Spleen (tissue), 11 donors: ENCODE data around the gene SARNP. TPM values are rescaled to one million over a fixed set of nuclear protein-coding genes. Genes with fewer than 3 reads are reported as not detected.
"Not testable (repeated sequence)": the region's sequence is repeated elsewhere in the genome, so short reads cannot be mapped to it uniquely, and the experiment has no call there.

Experiments
- DNase-seq: peaks from one replicate; pipeline ENCODE4 v3.0.0-alpha.2; 2020
- H3K27ac ChIP-seq, 8 donors: fragments of 200-600 bp; sonication (generic) in 7 of 8; 1 replicate in 4 of 8; 2 replicates in 4 of 8; pipeline versions ENCODE4 v1.5.0 to v1.8.0; 2016 to 2021; ENCODE audit warnings: inconsistent platforms in 4 of 8, mild to moderate bottlenecking in 4 of 8, moderate library complexity in 1 of 8
- H3K27me3 ChIP-seq, 7 donors: fragments of 200-600 bp; sonication (generic) in 6 of 7; replicated peaks in 1 of 7; 1 replicate in 4 of 7; 2 replicates in 3 of 7; pipeline versions ENCODE4 v1.5.0 to v1.8.0; 2016 to 2021; ENCODE audit warnings: inconsistent platforms in 3 of 7, mild to moderate bottlenecking in 1 of 7
- H3K36me3 ChIP-seq, 6 donors: fragments of 200-600 bp; sonication (generic) in 5 of 6; 1 replicate in 4 of 6; 2 replicates in 2 of 6; pipeline versions ENCODE4 v1.5.0 to v1.8.0; 2016 to 2021; ENCODE audit warnings: inconsistent platforms in 2 of 6
- H3K4me1 ChIP-seq, 6 donors: fragments of 200-600 bp; sonication (generic) in 5 of 6; 1 replicate in 3 of 6; 2 replicates in 3 of 6; pipeline versions ENCODE4 v1.5.0 to v1.8.0; 2016 to 2021; ENCODE audit warnings: inconsistent platforms in 3 of 6
- H3K4me3 ChIP-seq, 8 donors: fragments of 200-600 bp; sonication (generic) in 7 of 8; 1 replicate in 4 of 8; 2 replicates in 4 of 8; pipeline versions ENCODE4 v1.5.0 to v1.8.0; 2016 to 2021; ENCODE audit warnings: inconsistent platforms in 4 of 8, mild to moderate bottlenecking in 4 of 8, moderate library complexity in 2 of 8
- H3K9me3 ChIP-seq, 8 donors: fragments of 200-600 bp; sonication (generic) in 7 of 8; 1 replicate in 4 of 8; 2 replicates in 4 of 8; pipeline versions ENCODE4 v1.5.0 to v1.8.0; 2016 to 2021; ENCODE audit warnings: inconsistent platforms in 4 of 8
- CTCF ChIP-seq, 11 experiments: fragments of 200-600 bp in 7 of 11; fragments of 450-650 bp in 4 of 11; sonication (generic) in 4 of 11; IDR thresholded peaks in 8 of 11; conservative IDR thresholded peaks in 3 of 11; 1 replicate in 7 of 11; 2 replicates in 4 of 11; pipeline versions ENCODE4 v1.4.0 to v1.8.0; 2016 to 2021; ENCODE audit warnings: antibody characterized with exemption in 11 of 11, inconsistent platforms in 4 of 11, mild to moderate bottlenecking in 1 of 11
- POLR2A ChIP-seq, 3 donors: fragments of 450-650 bp; IDR thresholded peaks; one replicate each; pipeline ENCODE4 v1.5.1; 2017; ENCODE audit warnings: antibody characterized with exemption in 3 of 3, mild to moderate bottlenecking in 1 of 3
- POLR2AphosphoS5 ChIP-seq, 3 donors: sonication (generic); formaldehyde crosslinking; IDR thresholded peaks; one replicate each; pipeline ENCODE4 v1.5.1; 2017; ENCODE audit warnings: antibody characterized with exemption in 3 of 3
- WGBS, 5 donors: extraction: QIAGEN DNeasy Blood & Tissue Kit in 3 of 5; methylation state at CpG; one replicate each; pipeline versions ENCODE4 v1.1.5 to v1.1.7; 2013 to 2018; 5-methylcytosine and 5-hydroxymethylcytosine counted together
- intact Hi-C: fragments of 100-400 bp; cut with DNase I; formaldehyde crosslinking; loops from one replicate; pipeline ENCODE4 v1.15.0; 2023; ENCODE audit warnings: low total_unique reads
- polyA plus RNA-seq, 3 donors: library from polyadenylated mRNA; stranded (reverse); fragments of 200-250 nt; gene quantifications; one replicate each; pipeline ENCODE4 v1.2.1, GENCODE V29; 2013
- total RNA-seq, 7 donors: library from RNA; depleted of rRNA in 3 of 7; stranded (reverse); fragments of >200 nt in 3 of 7; fragmentation: NEBNext Ultra II Directional in 4 of 7; extraction: Animal tissue kit (Norgen Biotek cat#: 25700) in 4 of 7; gene quantifications; one replicate each; pipeline versions ENCODE4 v1.1.0 to v1.2.1, GENCODE V29; 2016 to 2021
- donor health status: healthy with polysubstance abuse.
- donor health status: DM: no; HTN: no; CAD: no; lungs with moderate emphysema.
- donor health status: DM: no; HTN: no; CAD: no.
- donor health status: Bipolar disorder and iron deficiency.
- donor health status: healthy.
- donor health status: DM: no; HTN: no; CAD: no.
- donor health status: DM: yes; HTN: yes; CAD: no.

Gene SARNP
- total and polyA plus RNA-seq, 10 donors: 40.0 to 97.6 (median 60.3) TPM

DNA sequence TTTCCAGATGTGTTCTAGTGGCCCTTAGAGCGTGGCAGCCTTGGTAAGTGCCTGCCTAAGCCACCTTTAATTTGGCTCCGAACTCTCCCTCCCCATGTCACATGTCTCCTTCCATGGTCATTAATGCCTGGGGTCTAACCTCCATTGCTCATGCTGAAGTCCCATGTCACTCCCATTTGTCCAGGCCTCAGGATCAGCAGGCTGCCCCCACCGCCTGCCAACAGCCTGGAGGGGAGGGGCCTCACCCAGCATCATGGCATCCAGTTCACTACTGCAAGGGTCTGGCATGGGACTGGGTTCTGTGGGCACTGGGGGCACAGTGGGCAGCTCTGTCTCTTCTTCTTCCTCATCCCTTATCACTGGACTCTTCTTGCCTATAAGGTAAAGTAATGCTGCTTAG lies 20.8 kb upstream of the SARNP start:
- no peaks in the 10 kb centered on the region for H3K27me3 ChIP-seq
- intact Hi-C loops: no loop called here
- H3K36me3 ChIP-seq: peaks cover 0 to 55% (median 0%) of the 10 kb centered on the region in 6 donors
- peaks cover 0 to 24% (median 0%) of the 10 kb centered on the region in 6 donors for H3K4me1 ChIP-seq
- no peak overlapping the region for H3K4me3 ChIP-seq
- WGBS, 5 donors: 88 to 96% (median 90%) methylated on average over 3 of the region's 3 CpGs
- no peaks in the 10 kb centered on the region for H3K9me3 ChIP-seq
- no peak for DNase-seq
- H3K27ac ChIP-seq: no peak overlapping the region
- TF ChIP-seq CTCF (IDR thresholded peaks at IDR 0.05 in 8 of 11, conservative IDR thresholded peaks at IDR 0.05 in 3 of 11) (no peak), POLR2A (IDR thresholded peaks at IDR 0.05) (no peak), POLR2AphosphoS5 (IDR thresholded peaks at IDR 0.05) (peak in 2 of 3 donors; percentile 13 to 53)

DNA sequence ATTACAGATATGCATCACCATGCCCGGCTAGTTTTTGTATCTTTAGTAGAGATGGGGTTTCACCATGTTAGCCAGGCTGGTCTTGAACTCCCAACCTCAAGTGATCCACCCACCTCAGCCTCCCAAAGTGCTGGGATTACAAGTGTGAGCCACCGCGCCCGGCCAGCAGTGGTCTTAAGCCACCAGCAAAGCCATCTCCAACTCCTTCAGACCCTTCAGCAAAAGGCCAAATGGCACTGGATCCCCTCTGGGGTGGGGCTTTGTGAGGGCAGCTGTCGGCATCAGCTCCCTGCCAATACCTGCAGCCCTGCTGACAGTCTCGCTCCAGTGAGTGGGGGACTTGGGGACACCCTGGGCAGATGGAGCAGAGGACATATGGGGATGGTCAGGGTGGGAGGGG lies 16.9 kb upstream of the SARNP start:
- TF ChIP-seq POLR2AphosphoS5 (IDR thresholded peaks at IDR 0.05): peak in 2 of 3 donors; percentile 41 to 51
- H3K27ac ChIP-seq, H3K27me3 ChIP-seq, H3K4me3 ChIP-seq, H3K9me3 ChIP-seq, DNase-seq: not testable (repeated sequence)
- Histone ChIP-seq H3K4me1 (peaks cover 0 to 34% (median 21%) of the 10 kb centered on the region in 6 donors), H3K36me3 (peaks cover 0 to 55% (median 0%) of the 10 kb centered on the region in 6 donors)
- WGBS, 5 donors: 75 to 95% (median 81%) methylated on average over 4 to 6 of the region's 6 CpGs
- intact Hi-C loops: loop anchor here (5.0 kb wide), 1 partner anchor 93 kb away; the partner anchor contains the start of gene PYM1

DNA sequence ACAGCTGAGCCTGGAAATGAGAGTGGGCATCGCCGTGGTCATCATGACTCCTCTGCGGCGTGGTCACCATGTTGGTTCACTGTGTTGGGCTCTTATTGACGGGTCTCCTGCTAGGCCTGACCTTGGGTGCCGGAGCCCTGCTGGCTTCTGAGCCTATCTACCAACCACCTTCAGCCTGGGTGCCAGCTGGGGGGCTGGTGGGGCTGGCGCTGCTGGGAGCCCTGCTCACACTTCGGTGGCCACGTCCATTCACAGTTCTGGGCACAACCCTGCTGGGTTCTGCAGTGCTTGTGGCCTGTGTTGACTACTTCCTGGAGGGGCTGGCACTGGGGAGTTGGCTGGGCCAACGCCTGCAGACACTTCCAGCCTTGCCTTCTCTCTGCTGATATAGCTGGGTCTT lies 15.5 kb upstream of the SARNP start:
- no peak overlapping the region for H3K4me3 ChIP-seq
- H3K27ac ChIP-seq: peak overlapping the region in 1 of 8 donors; percentile 33
- peaks cover 6 to 42% (median 32%) of the 10 kb centered on the region in 6 donors for H3K4me1 ChIP-seq
- TF ChIP-seq POLR2AphosphoS5 (IDR thresholded peaks at IDR 0.05) (peak in 2 of 3 donors; percentile 29 to 50), CTCF (IDR thresholded peaks at IDR 0.05 in 8 of 11, conservative IDR thresholded peaks at IDR 0.05 in 3 of 11) (no peak), POLR2A (IDR thresholded peaks at IDR 0.05) (no peak)
- 92 to 100% (median 95%) methylated on average over 3 to 10 of the region's 10 CpGs for WGBS, 5 donors
- no peaks in the 10 kb centered on the region for H3K27me3 ChIP-seq
- peaks cover 0 to 47% (median 0%) of the 10 kb centered on the region in 6 donors for H3K36me3 ChIP-seq
- H3K9me3 ChIP-seq: no peaks in the 10 kb centered on the region
- intact Hi-C loops: loop anchor here (5.0 kb wide), 1 partner anchor 94 kb away; the partner anchor contains the start of gene PYM1
- peak; percentile 78 for DNase-seq

GRCh38 chr12:55831447-55831815 lies 13.9 kb upstream of the SARNP start:
- intact Hi-C loops: loop anchor here (5.0 kb wide), 1 partner anchor 96 kb away; the partner anchor contains the start of gene PYM1
- 11 to 31% (median 14%) methylated on average over 1 of the region's 1 CpG for WGBS, 5 donors
- H3K4me1 ChIP-seq: peaks cover 21 to 58% (median 48%) of the 10 kb centered on the region in 6 donors
- peak overlapping the region in 7 of 8 donors; percentile 85 to 94 (median 92) for H3K27ac ChIP-seq
- no peak for TF ChIP-seq POLR2AphosphoS5 (IDR thresholded peaks at IDR 0.05)
- no peak for TF ChIP-seq CTCF (IDR thresholded peaks at IDR 0.05 in 8 of 11, conservative IDR thresholded peaks at IDR 0.05 in 3 of 11)
- no peak for TF ChIP-seq POLR2A (IDR thresholded peaks at IDR 0.05)
- no peaks in the 10 kb centered on the region for H3K9me3 ChIP-seq
- no peaks in the 10 kb centered on the region for H3K27me3 ChIP-seq
- H3K4me3 ChIP-seq: peak overlapping the region; percentile 74 to 96 (median 86)
- DNase-seq: peak; percentile 44
- peaks cover 0 to 39% (median 0%) of the 10 kb centered on the region in 6 donors for H3K36me3 ChIP-seq
